Muscle of arm (tissue), 12 donors: ENCODE measurements around the gene MMP2. TPM values are rescaled to one million over a fixed set of nuclear protein-coding genes. Genes with fewer than 3 reads are reported as not detected.

Experiments
- DNase-seq: peaks from one replicate; pipeline ENCODE4 v3.0.0-alpha.2; 2013
- polyA plus RNA-seq, 12 donors: library from polyadenylated mRNA; unstranded; fragments of 120-200 nt; gene quantifications; one replicate each; pipeline ENCODE4 v1.2.1, GENCODE V29; 2013; ENCODE audit not compliant: insufficient read length in 12 of 12

MMP2 gene
- polyA plus RNA-seq, 12 donors = 269 to 849 (median 541) TPM; not detected in 1

- peak; percentile 91 for DNase-seq
Observed at GRCh38 chr16:55508941-55509931, 30.2 kb downstream of the MMP2 start, which contains the start of gene LPCAT2. Gene LPCAT2, plus strand, starts transcription at chr16:55509072. Its CDS starts 110 bp downstream, at chr16:55509182.

- no peak for DNase-seq
Observed at GRCh38 chr16:55510185-55510805, 31.3 kb downstream of the MMP2 start.

GRCh38 chr16:55512941-55513340 lies 33.9 kb downstream of the MMP2 start:
- no peak for DNase-seq

DNA sequence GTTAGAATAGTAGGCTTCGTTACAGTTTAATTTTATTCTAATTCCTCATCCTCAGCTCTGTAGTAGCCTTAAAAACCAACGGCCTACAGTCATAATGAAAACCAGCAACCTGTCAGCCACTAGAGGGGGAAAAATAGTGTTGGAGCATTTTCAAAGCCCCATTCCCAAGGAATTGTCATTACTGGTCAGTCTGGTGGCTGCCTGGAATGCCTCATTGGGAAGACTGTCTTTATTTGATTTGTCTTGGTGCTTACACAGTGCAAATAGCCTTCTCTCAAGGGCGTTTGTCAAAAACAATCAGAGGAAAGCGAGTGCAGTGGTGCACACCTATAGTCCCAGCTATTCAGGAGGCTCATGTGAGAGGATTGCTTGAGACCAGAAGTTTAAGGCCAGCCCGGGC lies 34.6 kb downstream of the MMP2 start:
- DNase-seq = no peak

- DNase-seq = no peak
Observed at GRCh38 chr16:55515111-55515510, 36.1 kb downstream of the MMP2 start.

DNA sequence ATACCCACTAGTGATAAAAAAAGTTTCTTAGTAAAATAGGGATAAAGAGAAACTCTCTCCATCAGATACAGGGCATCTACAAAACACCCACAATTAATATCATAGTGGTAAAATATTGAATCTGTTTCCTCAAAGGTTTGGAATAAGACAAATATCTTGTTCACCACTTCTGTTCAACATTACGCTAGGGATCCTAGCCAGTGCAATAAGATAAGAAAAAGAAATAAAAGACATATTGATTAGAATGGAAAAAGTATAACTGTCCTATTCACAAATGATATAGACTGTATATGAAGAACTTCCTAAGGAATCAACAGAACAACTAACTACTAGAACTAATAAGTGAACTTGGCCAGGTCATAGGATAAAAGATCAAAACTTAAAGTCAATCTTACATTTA lies 42.8 kb downstream of the MMP2 start:
- no peak for DNase-seq

- no peak for DNase-seq
Observed at GRCh38 chr16:55526441-55526840, 47.4 kb downstream of the MMP2 start.

GRCh38 chr16:55527885-55528284 lies 48.9 kb downstream of the MMP2 start:
- DNase-seq = no peak

DNA sequence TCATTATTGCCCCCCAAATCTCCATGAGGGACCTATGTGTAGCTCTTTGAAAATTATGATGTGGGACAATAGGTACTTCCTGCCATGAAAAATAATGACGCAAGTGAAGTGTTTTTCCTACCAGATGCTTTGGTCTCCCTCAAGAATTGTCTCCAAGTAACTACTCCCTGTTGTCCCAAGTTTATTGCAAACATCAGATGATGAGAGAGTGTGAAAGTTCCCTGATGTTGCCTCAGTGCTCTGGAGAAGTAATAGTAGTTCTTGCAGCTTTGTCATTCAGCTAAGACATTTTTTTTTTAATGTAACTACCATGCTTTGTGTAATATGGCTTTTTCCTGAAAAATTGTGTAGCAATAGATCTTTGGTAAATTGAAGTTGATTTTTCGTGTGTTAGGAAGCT lies 50.0 kb downstream of the MMP2 start:
- DNase-seq = peak; percentile 73

- DNase-seq = no peak
Observed at GRCh38 chr16:55530316-55530856, 51.4 kb downstream of the MMP2 start.

DNA sequence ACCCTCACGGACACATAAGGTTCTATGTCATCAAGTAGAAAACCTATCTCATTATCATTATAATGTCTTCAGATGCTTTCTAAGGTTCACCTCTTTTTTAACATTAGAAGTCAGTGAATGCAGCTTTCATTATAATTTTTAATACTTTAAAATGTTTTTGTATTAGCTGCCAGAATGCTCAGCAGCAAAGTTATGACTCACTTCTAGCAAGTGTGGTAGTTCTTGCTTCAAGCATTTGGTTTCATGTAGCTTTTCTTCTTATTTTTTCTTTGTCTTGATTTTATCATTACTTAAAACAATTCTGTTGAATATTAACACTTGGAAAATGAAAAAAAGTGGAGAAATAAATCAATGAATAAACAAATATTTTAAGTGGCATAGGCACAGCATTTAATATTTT lies 53.2 kb downstream of the MMP2 start:
- no peak for DNase-seq

DNA sequence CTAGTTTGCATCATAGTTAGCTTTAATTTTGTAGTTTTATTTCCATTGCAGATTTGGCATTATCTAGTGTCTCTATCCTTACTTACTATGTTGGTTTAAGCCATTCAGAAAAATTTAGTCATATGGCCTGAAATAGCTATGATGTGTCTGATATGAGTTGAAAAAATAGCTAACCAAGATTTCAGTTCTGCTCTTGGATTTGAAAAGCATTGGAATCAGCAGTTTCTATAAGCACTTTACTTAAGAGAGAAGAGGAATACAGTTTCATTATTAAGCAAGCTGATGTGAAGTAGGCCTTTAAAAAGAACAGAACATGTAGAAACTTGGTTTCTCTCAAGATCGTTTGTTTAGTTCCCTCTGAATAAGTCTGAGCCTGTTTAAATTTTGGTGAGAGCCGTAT lies 55.8 kb downstream of the MMP2 start:
- DNase-seq = no peak

DNA sequence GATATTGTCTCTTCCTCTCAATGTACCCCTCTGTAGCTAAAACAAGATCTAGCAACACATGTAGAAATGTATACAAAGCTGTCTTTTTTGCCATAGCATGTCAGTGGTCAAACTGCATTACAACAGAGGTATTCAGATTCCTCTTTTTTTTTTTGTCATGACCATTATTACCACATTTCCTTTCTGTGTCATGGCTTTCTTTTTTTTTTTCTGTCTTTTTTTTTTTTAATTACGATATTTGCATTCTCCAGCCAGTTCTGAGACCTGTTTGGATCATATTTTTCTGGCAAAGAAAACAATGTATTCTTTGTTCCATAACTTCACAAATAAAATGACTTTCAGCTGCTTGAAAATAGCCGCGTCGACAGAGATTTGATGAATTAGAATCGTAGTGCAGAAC lies 60.1 kb downstream of the MMP2 start:
- DNase-seq = peak; percentile 56

GRCh38 chr16:55539488-55539887 lies 60.5 kb downstream of the MMP2 start:
- peak; percentile 67 for DNase-seq

- DNase-seq = no peak
Observed at GRCh38 chr16:55540221-55540620, 61.2 kb downstream of the MMP2 start.

GRCh38 chr16:55542459-55543082 lies 63.6 kb downstream of the MMP2 start:
- DNase-seq = peak; percentile 43

- peak; percentile 63 for DNase-seq
Observed at GRCh38 chr16:55543472-55543871, 64.5 kb downstream of the MMP2 start.

DNA sequence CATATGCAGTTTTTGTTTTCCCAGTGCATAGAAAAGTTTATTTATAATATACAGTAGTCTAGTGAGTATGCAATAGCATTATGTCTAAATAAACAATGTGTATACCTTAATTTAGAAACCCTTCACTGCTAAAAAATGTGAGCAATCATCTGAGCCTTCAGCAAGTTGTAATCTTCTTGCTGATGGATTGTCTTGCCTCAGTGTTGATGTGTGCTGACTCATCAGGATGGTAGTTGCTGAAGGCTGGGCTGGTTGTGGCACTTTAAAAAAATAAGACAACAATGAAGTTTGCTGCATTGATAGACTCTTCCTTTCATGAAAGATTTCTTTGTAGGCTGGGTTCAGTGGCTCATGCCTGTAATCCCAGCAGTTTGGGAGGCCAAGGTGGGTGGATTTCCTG lies 73.6 kb downstream of the MMP2 start:
- DNase-seq = no peak

- DNase-seq = no peak
Observed at GRCh38 chr16:55555436-55555835, 76.4 kb downstream of the MMP2 start.
